Measurements from ENCODE around the gene ATG12.

ATG12 gene

GRCh38 chr5:115801984-115802383 lies 39.4 kb downstream of the ATG12 start:
- DNase-seq, result no peak

DNA sequence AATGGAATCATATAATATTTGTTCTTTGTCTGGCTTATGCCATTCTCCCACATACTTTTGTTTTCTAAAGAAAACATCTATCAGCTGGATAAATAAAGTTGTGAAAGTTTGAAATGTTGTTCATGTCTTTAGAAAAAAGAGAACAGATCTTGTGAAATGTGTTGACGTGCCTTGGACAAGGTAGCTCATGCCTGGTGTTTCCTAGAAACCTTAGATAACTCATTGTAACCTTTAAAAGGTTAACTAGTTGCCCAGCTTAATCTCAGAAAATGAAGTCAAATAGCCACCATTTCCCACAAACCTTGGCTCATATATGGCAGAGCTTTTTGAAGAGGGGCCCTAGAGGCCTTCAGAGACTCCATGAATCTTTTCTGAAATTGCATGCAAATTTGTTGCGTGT lies 40.2 kb downstream of the ATG12 start:
- no peak for DNase-seq

- DNase-seq, result no peak
These were observed 41.3 kb downstream of the ATG12 start for GRCh38 chr5:115800108-115800507.

DNA sequence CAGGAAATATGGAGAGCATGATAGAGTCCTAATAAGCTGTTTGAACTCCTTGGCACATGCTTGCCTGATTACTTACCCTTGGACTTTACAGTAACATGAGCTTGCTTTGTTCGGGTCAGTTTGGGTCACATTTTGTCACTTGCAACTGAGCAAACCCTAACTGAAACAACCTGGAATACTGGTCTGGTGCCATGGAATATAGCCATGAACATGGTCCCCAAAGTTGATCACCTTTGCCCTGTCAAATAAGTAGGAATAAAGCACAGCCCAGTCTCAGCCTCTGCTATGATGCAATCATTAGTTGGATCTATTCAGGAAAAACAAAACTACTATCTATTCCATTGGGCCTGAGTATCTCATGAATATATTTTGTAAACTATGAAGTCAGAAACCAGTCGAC lies 43.1 kb downstream of the ATG12 start:
- DNase-seq, result no peak

- DNase-seq, result no peak
These were observed 44.7 kb downstream of the ATG12 start for GRCh38 chr5:115796656-115797055.

- no peak for DNase-seq
These were observed 45.7 kb downstream of the ATG12 start for GRCh38 chr5:115795700-115796099.

DNA sequence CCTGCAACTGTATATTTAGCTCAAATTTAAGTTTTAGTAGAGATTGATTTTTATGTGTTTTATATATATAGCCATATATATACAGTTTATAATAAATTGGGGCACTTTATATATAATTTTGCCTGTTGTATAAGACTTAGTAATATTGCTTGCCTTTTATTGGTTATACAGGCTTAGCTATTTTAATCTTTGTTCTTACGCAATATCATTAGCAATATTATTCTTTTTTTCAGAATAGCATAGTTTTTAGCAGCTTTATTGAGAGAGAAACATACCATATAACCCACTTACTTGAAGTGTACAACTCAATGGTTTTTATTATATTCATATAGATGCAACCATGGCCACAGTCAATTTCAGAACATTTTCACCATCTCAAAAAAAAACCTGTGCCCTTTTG lies 52.9 kb downstream of the ATG12 start:
- DNase-seq, result no peak

- DNase-seq, result no peak
These were observed 53.9 kb downstream of the ATG12 start for GRCh38 chr5:115787426-115787825.

DNA sequence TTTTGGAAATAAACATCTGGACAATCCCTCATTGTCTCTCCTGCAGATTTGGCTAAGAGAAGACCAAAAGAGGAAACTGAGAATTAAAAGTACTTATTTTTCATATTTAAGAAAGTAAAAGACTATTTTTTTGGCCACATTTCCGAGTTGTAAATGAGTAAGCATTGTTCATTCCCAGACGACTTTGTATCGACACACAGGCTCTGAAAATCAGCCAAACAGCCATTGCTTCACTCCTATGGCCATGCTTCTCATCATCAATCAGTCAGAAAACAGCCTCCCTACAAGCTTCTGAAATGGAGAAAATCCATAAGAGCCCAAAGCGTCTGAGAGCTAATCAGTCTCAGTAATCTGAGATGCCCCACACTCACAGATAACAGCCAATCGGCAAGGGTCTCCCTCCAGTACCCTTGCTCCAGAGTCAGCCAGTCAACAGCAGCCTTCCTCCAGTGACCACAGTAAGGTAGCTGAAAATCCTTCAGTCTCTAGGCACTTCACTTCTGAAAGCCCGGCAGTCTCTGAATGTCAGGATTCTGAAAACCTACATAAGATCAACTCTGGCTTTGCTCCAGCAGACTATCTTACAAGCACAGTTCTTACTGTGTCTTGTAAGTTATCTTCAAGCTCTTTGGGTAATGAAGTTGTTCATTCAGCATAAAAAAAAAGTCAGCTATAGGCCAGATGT lies 55.8 kb downstream of the ATG12 start:
- DNase-seq, result no peak

DNA sequence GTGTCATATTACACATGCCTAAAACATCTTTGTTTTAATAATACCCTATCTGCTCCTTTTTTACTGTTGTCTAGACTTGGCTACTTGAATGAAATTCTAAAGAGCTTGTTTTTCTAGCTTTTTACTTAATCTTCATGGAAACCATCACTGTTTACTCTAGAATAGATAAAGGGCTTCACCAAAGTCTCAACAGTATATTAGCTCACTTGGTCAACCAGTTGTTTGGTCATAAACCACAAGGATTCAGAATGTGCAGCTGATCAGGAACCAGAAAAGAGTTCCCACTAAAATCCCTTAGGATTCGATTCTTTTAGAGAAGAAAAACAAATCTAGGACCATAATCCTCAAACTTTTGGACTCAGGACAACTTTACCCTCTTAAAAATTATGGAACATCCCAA lies 62.9 kb downstream of the ATG12 start:
- no peak for DNase-seq
